HepG2 (cell line): ENCODE results near the gene SMLR1. TPM values are rescaled to one million over a fixed set of nuclear protein-coding genes. Genes with fewer than 3 reads are reported as not detected.
A peak's percentile ranks its signal among the peaks of the same experiment; 100 is the strongest.

ENCODE experiments used
- GLMP ChIP-seq: sonication (generic); formaldehyde crosslinking; IDR thresholded peaks from 2 replicates; pipeline ENCODE4 v1.9.0; 2021; ENCODE audit warnings: missing genetic modification reagents, mild to moderate bottlenecking, borderline replicate concordance
- GTF3A ChIP-seq: sonication (generic); formaldehyde crosslinking; conservative IDR thresholded peaks from 2 replicates; pipeline ENCODE4 v1.4.0; 2020; ENCODE audit warnings: mild to moderate bottlenecking, missing genetic modification reagents
- HBP1 ChIP-seq: IDR thresholded peaks from 2 replicates; pipeline ENCODE4 v1.6.1; 2016; ENCODE audit warnings: low read depth, control low read depth
- HOMEZ ChIP-seq: IDR thresholded peaks from 2 replicates; pipeline ENCODE4 v1.6.1; 2016; ENCODE audit warnings: low read depth
- KDM2A ChIP-seq: sonication (generic); formaldehyde crosslinking; IDR thresholded peaks from 2 replicates; pipeline ENCODE4 v1.4.0; 2020; ENCODE audit warnings: low read depth, missing genetic modification reagents, borderline replicate concordance
- LBX2 ChIP-seq: sonication (generic); formaldehyde crosslinking; IDR thresholded peaks from 2 replicates; pipeline ENCODE4 v1.5.0; 2020; ENCODE audit warnings: missing genetic modification reagents, mild to moderate bottlenecking, borderline replicate concordance
- MIXL1 ChIP-seq: IDR thresholded peaks from 2 replicates; pipeline ENCODE4 v1.6.1; 2016
- NCOR1 ChIP-seq: fragments of 200-600 bp; sonication (generic); IDR thresholded peaks from 2 replicates; pipeline ENCODE4 v1.7.0; 2017; ENCODE audit warnings: antibody characterized with exemption, low read length, borderline replicate concordance
- NR2F6 ChIP-seq, 2 experiments: IDR thresholded peaks; 2 replicates each; pipeline ENCODE4 v1.6.1; 2016; ENCODE audit warnings: antibody characterized with exemption in 1 of 2, mild to moderate bottlenecking in 1 of 2
- RAD21 ChIP-seq: fragments of 450-650 bp; formaldehyde crosslinking; IDR thresholded peaks from 2 replicates; pipeline ENCODE4 v1.5.0; 2020; ENCODE audit warnings: mild to moderate bottlenecking
- SMAD9 ChIP-seq: sonication (generic); formaldehyde crosslinking; IDR thresholded peaks from 2 replicates; pipeline ENCODE4 v1.5.1; 2020; ENCODE audit warnings: mild to moderate bottlenecking, missing genetic modification reagents
- SOX5 ChIP-seq: IDR thresholded peaks from 2 replicates; pipeline ENCODE4 v1.6.1; 2016; ENCODE audit warnings: borderline replicate concordance
- U2AF1 ChIP-seq: fragments of 200-400 bp; formaldehyde crosslinking; optimal IDR thresholded peaks from 2 replicates; pipeline ENCODE3; 2017; ENCODE audit warnings: mild to moderate bottlenecking, low read depth, low read length
- ZBTB26 ChIP-seq: IDR thresholded peaks from 2 replicates; pipeline ENCODE4 v1.6.1; 2016; ENCODE audit warnings: missing compliant biosample characterization, missing genetic modification reagents, borderline replicate concordance
- ZHX2 ChIP-seq, 2 experiments: sonication (generic) in 1 of 2; formaldehyde crosslinking in 1 of 2; IDR thresholded peaks; 2 replicates each; pipeline versions ENCODE4 v1.6.1 to v1.9.0; 2014 to 2022; ENCODE audit warnings: antibody characterized with exemption in 1 of 2, borderline replicate concordance in 1 of 2, inconsistent platforms in 1 of 2, low read depth in 1 of 2, missing genetic modification reagents in 1 of 2
- ZMYM4 ChIP-seq: sonication (generic); formaldehyde crosslinking; IDR thresholded peaks from 2 replicates; pipeline ENCODE4 v1.8.1; 2023; ENCODE audit warnings: mild to moderate bottlenecking, missing genetic modification reagents
- ZNF792 ChIP-seq: IDR thresholded peaks from 2 replicates; pipeline ENCODE4 v1.6.1; 2016
- ZSCAN22 ChIP-seq: sonication (generic); formaldehyde crosslinking; IDR thresholded peaks from 2 replicates; pipeline ENCODE4 v1.4.0; 2020; ENCODE audit warnings: mild to moderate bottlenecking, missing genetic modification reagents
- polyA plus RNA-seq, 8 experiments: library from polyadenylated mRNA; depleted of rRNA in 3 of 8; stranded (reverse) in 7 of 8; unstranded in 1 of 8; fragments of >200 nt; fragmentation: Illumina TruSeq in 4 of 8; extraction: Trizol in 4 of 8; gene quantifications; 2 replicates each; pipeline versions ENCODE4 v1.2.1 to v1.2.3, GENCODE V29; 2011 to 2016; ENCODE audit warnings: low read depth in 4 of 8, missing spikeins in 1 of 8, mixed read lengths in 1 of 8; ENCODE audit not compliant: insufficient read depth in 1 of 8
- total RNA-seq, 5 experiments: library from RNA; depleted of rRNA; stranded (reverse); fragments of >200 nt; fragmentation: Illumina TruSeq; extraction: Trizol; gene quantifications; 2 replicates each; pipeline ENCODE4 v1.2.3, GENCODE V29; 2016; ENCODE audit warnings: low read depth in 1 of 5

The SMLR1 gene
- total and polyA plus RNA-seq, 2 of the 13 experiments (the other 11 are each of a cell fraction or from before 2014, with no cell fraction given): 41.8 to 104 TPM

- TF ChIP-seq ZBTB26 (CRISPR knock-in tag): peak; percentile 32; the same call in 1 of the 2 replicates
- TF ChIP-seq ZHX2 (IDR thresholded peaks at IDR 0.05; ENCODE audit: low read depth): 0 out of 2 replicates have a peak, but pooled peaks have one; percentile 42
- no peak for TF ChIP-seq ZHX2 (CRISPR knock-in tag; IDR thresholded peaks at IDR 0.05; ENCODE audit: borderline replicate concordance)
- no peak for TF ChIP-seq LBX2 (CRISPR knock-in tag)
- TF ChIP-seq GLMP: no peak
- peak; percentile 68 for TF ChIP-seq NR2F6 (IDR thresholded peaks at IDR 0.05)
- TF ChIP-seq NR2F6 (CRISPR knock-in tag; IDR thresholded peaks at IDR 0.05): peak; percentile 86
- TF ChIP-seq KDM2A (CRISPR knock-in tag): peak; percentile 63; the same call in 1 of the 2 replicates
- no peak for TF ChIP-seq U2AF1
- TF ChIP-seq ZMYM4 (CRISPR knock-in tag): peak; percentile 78
- 0 out of 2 replicates have a peak, but pooled peaks have one; percentile 55 for TF ChIP-seq GTF3A
- 0 out of 2 replicates have a peak, but pooled peaks have one; percentile 46 for TF ChIP-seq ZNF792 (CRISPR knock-in tag)
- peak; percentile 75; the same call in 1 of the 2 replicates for TF ChIP-seq HBP1 (CRISPR knock-in tag)
- peak; percentile 83 for TF ChIP-seq MIXL1 (CRISPR knock-in tag)
- TF ChIP-seq NCOR1: no peak; the same call in 1 of the 2 replicates
- peak; percentile 62; the same call in 1 of the 2 replicates for TF ChIP-seq HOMEZ
- TF ChIP-seq ZSCAN22 (CRISPR knock-in tag): no peak
- peak; percentile 26; the same call in 1 of the 2 replicates for TF ChIP-seq RAD21
- TF ChIP-seq SMAD9: no peak
- peak; percentile 79; the same call in 1 of the 2 replicates for TF ChIP-seq SOX5 (CRISPR knock-in tag)
Observed at GRCh38 chr6:130864344-130864743, 37.1 kb downstream of the SMLR1 start (continued).
